Nucleus accumbens (tissue), 56 donors: ENCODE data around the gene MTRF1.

Experiments
- DNase-seq, 56 donors: peaks; one replicate each; lab custom pipeline; 2025; lab: John Stamatoyannopoulos, UW

MTRF1 gene

GRCh38 chr13:41231025-41231677, 32.2 kb downstream of the MTRF1 start:
- DNase-seq: no peak

- DNase-seq: no peak
Measured at GRCh38 chr13:41229356-41229755, 34.0 kb downstream of the MTRF1 start.

- DNase-seq: peak in 6 of 56 donors; percentile 2 to 46 (median 8)
Measured at GRCh38 chr13:41224113-41225110, 39.0 kb downstream of the MTRF1 start.

GRCh38 chr13:41222259-41222852, 41.0 kb downstream of the MTRF1 start:
- peak in 22 of 56 donors; percentile 1 to 54 (median 6) for DNase-seq

GRCh38 chr13:41220401-41220800, 43.0 kb downstream of the MTRF1 start:
- DNase-seq: no peak

GRCh38 chr13:41216160-41216559, 47.2 kb downstream of the MTRF1 start:
- DNase-seq: no peak

GRCh38 chr13:41213919-41214318, 49.5 kb downstream of the MTRF1 start:
- no peak for DNase-seq

- no peak for DNase-seq
Measured at GRCh38 chr13:41213316-41213715, 50.1 kb downstream of the MTRF1 start.

- no peak for DNase-seq
Measured at GRCh38 chr13:41212881-41213280, 50.5 kb downstream of the MTRF1 start.

- no peak for DNase-seq
Measured at GRCh38 chr13:41211062-41211461, 52.3 kb downstream of the MTRF1 start.

GRCh38 chr13:41206467-41206866, 56.9 kb downstream of the MTRF1 start:
- DNase-seq: no peak

- DNase-seq: no peak
Measured at GRCh38 chr13:41203810-41204209, 59.6 kb downstream of the MTRF1 start.

GRCh38 chr13:41200126-41200525, 63.2 kb downstream of the MTRF1 start:
- DNase-seq: no peak

GRCh38 chr13:41199526-41199925, 63.9 kb downstream of the MTRF1 start:
- no peak for DNase-seq

- DNase-seq: no peak
Measured at GRCh38 chr13:41199079-41199478, 64.3 kb downstream of the MTRF1 start.

- DNase-seq: no peak
Measured at GRCh38 chr13:41196620-41197019, 66.8 kb downstream of the MTRF1 start.

GRCh38 chr13:41196011-41196410, 67.4 kb downstream of the MTRF1 start:
- no peak for DNase-seq

GRCh38 chr13:41193919-41194824, 69.2 kb downstream of the MTRF1 start, which contains the start of gene KBTBD7:
KBTBD7 (minus strand) TSS chr13:41194569; CDS start chr13:41194257, 312 bp downstream.
- DNase-seq: peak; percentile 37 to 97 (median 90)

GRCh38 chr13:41193469-41193868, 69.9 kb downstream of the MTRF1 start:
- DNase-seq: no peak

GRCh38 chr13:41188584-41188983, 74.8 kb downstream of the MTRF1 start:
- no peak for DNase-seq
